ENCODE results near the gene SLC39A11.
"Not testable (repeated sequence)": the region's sequence is repeated elsewhere in the genome, so short reads cannot be mapped to it uniquely, and the experiment has no call there.

The SLC39A11 gene

DNA sequence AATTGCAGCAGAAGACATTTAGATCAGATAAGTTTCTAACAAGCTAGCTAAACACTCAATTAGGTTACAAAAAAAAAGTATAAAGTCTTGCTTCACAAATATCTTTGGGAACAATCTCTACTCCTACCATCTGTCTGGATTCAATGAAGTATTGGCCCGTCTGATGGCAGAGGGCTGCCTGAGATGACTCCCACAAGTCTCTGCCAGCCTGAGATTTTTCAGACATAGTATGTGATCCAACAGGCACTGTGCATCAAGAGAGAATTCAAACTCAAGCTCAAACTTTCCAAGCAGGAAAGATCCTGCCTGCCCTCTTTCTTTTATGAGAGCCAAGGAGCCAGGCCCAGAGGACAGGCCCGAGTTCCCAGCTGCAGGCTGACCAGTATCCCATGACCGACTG, 22.6 kb downstream of the SLC39A11 start:
- no peak for DNase-seq

DNA sequence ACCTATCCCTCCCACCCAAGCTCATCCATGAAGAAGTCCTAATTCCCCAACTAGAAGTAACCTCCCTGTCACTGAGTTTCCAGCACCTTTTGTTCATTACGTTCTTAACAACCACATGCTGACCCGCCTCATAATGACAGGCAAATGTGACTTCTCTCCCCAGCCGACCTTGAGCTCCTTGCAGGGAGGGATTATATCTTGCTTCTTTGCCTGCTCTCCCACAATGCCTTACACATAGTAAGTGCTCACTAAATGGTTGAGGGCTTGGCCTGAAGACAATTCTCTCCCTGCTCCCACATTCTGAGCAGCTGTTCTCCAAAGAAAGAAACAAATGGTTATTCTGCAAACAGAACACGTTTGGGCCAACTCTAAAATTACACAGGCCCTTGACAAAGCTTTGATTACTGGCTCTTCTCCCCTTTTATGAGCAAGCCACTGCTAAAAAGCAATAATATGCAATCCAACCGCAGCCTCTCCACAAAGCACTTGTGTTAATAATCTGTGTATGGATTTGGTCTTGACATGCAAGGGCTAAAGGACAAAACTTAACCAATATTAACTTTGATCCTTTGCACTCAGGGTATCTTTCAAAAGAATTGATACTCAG, 23.2 kb downstream of the SLC39A11 start:
- DNase-seq, result no peak

DNA sequence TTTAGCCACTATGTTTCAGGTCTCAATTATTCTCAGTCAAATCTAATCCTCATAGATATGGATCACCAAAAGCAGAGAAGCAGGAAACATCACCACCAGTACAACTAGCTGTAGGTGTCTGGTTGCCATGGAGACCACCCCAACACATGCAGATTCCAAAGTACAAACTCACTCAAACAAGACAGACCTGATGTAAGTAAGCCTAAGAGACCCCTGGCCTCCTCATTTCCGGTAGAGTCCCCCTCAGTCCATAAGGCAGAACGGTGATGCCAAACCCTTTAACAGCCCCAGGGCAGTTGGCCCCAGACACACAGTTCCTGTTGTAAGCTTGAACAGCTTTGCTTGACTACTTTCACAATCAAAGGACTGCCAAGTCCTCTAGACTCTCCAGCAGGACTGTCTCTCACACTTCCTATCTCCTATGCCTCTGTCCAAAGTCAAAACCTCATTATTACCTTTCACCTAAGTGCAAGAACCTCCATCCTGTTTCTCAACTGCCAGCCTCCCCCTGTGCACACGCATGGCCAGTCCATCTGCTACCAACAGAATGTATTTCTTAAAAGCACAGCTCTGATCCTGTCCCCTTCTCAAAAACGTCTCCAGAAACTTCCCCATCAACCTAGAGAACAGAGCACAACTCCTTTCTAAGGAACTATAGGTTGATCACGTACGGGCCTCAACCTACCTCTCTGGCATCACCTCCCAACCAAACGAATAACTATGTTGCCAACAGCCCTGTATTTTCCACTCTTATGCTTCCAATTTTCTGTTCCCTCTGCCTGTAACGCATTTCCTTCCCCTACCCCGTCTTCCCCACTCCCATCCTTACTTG, 23.9 kb downstream of the SLC39A11 start:
- no peak for DNase-seq

DNA sequence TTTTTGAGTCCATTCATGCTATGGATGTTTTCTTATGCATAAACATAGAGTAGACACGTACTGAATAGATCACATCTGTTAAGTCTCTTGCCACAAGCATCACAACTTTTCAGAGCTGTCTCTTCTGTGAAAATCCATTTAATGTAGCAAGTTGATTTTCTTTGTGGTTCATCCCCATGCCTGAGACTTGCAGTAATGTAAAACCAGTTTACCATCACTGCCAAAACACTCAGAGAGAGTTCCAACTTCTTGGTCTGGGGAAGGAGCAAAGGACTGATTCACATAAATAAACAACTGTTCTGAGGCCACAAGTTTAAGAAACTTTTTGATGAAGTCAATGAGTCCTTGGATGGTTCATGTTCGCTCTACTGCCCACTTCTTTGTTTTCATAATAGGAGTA, 24.8 kb downstream of the SLC39A11 start:
- DNase-seq, result not testable (repeated sequence)

DNA sequence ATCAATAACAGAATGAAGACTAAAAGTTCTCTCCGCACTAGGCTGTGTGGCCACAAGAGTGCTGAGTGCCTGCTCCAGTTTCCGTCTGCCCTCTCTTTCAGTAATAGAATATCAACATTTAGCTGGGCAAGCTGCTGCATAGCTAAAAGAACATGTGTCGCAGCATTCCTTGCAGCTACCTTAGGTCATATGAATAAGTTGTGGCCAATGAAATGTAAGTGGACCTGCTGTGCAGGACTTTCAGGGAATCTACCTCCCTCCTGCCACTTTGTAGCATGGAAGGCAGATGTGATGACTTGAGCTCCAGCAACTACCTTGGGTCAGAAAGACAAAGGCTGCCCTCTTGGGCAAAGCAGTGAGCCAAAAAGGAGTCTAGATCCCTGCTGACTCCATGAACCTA, 25.4 kb downstream of the SLC39A11 start:
- DNase-seq, result no peak

DNA sequence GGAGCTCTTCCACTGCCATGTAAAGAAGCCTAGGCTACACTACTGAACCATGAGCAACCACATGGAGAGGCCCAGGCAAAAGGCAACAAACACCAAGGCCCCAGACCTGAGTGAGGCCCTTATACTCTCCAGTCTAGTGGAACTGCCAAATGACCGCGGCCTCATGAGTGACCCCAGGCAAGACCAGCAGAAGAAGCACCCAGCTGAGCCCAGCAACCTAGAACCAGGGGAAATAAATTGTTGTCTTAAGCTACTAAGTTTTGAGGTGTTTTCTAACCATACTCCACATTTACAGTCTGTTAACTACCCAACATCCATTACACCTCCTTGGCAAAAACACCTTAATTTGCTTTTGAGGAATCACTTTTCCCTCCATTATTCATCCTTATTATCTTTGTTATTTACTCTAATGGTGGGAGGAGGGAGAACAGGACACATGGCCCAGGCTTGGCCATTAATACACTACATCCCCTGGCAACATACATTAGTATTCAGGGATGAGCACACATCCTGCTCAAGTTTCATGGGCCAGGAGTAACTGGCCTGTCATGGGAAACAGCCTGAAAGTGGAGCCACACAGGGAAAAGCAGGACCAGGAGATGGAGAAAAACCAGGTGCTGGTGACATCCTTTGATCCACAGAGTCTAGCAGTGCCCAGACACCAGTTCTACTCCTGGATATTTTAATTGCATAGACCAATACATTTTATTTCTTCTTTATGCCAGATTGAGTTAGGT, 26.2 kb downstream of the SLC39A11 start:
- DNase-seq, result no peak

DNA sequence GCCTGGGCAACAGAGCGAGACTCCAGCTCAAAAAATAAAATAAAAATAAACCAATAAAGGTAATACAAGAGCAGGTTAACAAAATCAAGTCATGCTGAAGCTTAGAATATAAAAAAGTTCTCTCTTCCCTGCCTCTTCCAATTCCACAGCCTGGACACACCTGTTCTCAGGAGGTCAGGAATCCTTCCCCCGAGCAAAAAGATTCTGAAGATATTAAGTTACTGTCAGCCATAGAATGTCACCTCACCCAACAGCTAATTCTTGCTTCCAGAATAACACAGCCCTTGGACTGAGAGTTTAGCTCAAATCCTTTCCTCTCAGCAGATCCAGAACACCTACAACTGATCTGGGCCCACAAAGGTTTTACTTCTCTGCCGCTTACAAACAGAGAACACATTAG, 27.1 kb downstream of the SLC39A11 start:
- DNase-seq, result no peak

DNA sequence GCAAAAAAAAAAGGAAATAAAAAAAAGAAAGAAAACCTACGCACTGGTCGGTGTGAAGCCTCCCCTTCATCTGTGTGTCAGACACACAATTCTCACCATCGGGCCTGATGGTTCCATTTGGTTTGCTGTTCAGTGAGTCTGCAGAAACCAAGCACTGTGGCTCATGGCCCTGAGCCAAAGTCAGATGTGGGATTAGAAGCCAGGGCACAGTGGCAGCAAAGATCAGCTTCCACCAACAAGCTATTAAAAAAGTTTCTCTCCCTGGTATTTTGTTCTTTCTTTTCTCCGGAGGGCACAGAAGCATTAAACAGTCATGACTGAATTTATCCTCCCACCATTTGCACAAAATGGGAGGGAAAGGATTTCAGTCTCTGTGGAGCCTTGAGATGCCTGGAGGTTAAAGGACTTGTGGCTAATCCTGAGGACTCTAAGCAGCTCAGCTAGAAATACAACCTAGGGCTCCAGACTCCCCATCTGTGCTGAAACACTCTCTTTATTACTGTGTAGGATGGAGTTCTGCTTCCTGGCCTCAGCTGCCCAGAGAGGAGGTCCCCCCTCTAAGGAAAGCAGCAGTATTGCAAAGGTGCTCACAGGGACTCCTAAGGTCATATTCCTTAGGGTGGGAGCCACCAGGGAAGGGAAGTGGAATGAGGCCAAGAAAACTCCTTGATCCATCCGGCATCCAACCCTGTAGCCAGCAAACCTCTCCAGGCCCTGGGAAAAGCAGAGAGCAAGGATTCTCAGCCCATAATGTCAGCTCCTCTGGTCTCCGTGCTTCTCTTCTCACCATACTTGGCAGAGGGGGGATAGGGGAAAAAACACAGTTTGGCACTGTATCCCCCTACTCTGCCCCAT, 28.2 kb downstream of the SLC39A11 start:
- DNase-seq, result no peak

DNA sequence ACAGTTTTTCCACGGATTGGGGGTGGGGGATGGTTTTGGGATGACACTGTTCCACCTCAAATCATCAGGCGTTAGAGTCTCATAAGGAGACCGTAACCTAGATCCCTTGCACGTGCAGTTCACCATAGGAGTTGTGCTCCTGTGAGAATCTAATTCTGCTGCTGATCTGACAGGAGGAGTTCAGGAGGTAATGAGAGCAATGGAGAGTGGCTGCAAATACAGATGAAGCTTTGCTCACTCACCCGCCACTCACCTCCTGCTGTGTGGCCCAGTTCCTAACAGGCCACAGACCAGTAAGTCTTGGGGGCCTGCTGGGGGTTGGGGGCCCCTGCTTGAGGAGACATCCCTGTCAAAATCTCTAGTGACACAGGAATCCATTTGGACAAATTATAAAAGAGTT, 29.8 kb downstream of the SLC39A11 start:
- no peak for DNase-seq

DNA sequence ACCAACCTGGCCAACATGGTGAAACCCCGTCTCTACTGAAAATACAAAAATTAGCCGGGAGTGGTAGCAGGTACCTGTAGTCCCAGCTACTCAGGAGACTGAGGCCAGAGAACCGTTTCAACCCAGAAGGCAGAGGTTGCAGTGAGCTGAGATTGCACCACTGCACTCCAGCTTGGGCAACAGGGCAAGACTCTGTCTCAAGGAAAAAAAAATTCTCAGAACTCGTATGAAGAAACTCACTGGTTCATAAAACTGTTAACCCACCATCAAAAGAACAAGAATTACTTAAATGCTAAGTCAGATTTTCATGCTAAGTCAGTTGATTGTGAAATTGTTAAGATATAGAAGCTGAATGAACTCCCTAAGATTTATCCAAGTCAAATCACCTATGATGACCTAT, 31.3 kb downstream of the SLC39A11 start:
- no peak for DNase-seq

DNA sequence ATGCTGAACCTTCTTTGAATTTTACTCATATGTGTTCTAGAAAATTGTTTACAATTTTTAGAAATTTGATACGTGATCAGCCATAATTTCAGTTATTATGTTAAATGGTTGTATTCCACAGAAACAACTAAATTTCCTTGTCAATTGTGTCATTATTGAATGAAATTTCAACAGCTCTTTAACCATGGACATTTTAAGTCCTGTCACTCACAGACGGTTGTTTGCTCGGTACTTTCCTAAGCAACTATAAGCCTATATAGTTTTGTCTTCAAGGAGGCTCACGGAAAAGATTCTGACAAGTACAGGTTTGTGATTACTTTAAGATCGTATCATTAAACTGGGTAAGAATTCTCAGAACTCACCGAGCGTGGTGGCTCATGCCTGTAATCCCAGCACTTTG, 31.8 kb downstream of the SLC39A11 start:
- no peak for DNase-seq

DNA sequence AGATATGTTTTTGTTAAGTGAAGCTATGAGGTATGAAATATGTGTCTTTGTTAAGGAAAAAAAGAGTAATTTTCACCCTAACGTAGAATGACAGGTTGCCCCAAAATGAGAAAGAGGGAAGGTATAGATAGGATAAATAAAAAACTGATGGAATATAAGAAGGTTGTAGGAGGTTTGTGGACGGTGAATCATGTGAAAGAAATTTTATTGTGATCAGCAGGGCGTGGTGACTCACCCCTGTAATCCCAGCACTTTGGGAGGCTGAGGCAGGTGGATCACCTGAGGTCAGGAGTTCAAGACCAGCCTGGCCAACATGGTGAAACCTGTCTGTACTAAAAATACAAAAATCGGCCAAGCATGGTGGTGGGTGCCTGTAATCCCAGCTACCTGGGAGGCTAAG, 32.8 kb downstream of the SLC39A11 start:
- not testable (repeated sequence) for DNase-seq

DNA sequence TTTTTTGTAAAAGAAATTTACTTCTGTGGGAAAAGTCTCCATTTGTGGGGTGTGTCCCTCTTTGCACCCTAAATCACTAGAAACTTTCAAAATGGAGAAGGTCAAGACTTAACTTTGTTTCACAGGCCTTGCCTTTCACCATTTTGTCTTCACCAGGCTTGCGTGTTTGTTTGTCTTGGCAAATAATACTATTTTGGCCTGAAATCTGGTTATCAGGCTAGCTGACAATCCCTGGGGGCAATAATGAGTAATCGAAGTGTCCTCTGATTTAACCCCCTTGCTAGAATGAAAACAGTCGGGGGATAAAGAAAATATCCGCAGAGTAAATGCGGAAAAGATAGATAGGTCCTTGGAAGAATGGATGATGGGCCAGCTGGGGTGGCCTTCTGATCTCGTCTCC, 34.5 kb downstream of the SLC39A11 start:
- no peak for DNase-seq

DNA sequence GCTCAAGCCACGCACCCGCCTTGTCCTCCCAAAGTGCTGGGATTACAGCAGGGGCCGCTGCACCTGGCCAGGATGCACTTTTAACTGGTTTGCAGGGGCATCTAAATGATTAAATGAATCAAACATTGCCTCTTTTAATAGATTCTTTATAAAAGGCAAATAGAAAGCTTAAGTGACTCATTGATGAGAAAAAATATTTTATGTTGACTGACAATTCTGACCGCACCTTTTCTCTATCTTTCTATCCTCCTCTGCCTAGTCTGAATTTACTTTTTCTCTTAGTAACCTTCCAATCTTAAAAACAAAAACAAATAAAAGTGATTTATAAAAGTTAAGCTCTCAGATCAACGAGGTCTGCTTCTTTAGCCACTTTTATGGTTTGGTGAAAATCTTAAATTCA, 35.3 kb downstream of the SLC39A11 start:
- DNase-seq, result no peak

DNA sequence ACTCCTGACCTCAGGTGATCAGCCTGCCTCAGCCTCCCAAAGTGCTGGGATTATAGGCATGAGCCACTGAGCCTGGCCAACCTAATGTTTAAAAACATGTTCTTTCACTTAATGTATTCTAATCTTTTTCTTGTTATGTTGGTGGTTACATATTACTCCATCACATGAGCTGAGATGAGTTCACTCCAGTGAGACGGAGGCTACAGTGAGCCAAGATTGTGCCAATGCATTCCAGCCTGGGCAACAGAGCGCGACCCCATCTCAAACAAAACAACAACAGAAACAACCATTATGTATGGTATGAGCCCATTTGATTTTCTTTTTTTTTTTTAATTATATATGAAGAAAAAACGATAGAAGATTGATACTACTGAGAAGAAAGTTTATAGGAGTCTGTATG, 39.6 kb downstream of the SLC39A11 start:
- DNase-seq, result no peak

DNA sequence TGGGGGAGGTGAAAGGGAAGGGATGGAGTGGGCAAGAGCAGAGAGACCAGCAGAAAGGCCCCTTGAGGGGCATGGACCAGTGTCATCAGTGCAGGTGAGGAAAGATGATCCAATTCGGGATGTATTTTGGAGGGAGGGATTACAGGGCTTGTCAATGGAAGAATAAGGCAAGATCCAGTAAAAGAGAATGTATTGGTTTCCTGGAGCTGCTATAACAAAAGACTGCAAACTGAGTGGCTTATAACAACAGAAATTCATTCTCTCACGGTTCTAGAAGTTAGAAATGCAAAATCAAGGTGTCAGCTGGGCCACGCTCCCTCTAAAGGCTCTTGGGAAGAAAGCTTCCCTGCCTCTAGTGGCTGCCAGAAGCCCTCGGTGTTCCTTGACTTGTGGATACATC, 41.7 kb downstream of the SLC39A11 start:
- DNase-seq, result no peak

DNA sequence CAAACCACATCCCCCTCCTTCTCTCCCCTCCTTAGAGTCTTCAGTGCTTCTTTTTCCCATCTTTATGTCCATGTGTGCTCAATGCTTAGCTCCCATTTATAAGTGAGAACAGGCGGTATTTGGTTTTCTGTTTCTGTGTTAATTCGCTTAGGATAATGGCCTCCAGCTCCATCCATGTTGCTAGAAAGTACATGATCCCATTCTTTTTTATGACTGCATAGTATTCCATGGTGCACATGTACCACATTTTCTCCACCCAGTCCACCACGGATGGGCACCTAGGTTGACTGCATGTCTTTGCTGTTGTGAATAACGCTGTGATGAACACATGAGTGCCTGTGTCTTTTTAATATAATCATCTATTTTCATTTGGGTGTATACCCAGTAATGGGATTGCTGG, 44.3 kb downstream of the SLC39A11 start:
- DNase-seq, result no peak

DNA sequence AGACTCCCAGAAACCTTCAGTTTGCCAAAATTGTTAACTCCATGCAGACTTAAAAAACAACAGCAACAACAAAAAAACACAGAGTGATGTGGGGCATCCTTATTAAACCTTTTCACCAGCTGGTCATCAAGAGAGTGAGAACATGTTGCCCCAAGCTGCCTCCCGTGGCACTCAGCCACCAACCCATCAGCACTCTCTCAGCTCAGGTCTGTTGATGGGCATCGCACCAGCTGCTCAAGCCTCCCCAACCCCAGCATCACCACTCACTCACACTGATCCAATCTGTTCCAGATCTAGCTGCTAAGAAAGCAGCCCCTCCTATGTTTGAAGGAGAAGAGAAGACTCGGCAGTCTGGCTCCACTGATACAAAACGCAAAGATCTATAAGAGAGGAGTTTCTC, 46.8 kb downstream of the SLC39A11 start:
- DNase-seq, result no peak

DNA sequence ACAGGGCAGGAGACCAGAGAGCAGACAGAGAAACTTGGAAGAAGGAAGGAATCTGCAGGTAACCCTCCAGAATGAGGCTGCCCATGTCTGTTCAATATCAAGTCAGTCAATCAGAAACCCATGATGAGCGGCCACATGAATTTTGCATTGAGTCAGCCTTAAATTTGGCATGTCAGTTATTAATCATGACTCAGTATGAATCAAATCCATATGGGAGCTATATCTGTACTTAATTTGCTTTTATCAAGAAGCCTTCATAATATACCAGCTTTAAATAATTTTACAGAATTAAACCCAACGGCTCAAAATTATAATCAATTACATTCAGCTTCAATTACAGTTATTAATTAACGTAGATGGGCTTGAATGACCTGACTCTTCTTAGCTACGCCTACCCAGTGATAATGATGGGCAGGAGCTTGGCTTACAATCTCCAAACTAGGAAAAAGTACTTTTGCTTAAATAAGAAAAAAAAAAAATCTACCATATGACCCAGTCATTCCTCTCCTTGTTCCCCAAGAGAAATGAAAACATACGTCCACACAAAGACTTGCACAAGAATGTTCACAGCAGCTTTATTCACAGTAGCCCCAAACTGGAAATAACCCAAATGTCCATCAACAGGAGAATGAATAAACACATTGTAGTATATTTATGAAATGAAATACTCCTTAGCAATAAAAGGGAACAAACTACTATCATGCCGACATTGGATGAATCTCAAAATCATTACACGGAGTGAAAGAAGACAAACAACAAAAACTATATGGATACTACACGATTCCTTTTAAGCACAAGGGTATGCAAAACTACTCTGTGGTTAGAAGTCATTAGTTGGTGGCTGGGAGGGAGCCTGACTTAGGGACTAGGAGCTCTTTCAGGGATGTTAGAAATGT, 48.6 kb downstream of the SLC39A11 start:
- DNase-seq, result no peak

DNA sequence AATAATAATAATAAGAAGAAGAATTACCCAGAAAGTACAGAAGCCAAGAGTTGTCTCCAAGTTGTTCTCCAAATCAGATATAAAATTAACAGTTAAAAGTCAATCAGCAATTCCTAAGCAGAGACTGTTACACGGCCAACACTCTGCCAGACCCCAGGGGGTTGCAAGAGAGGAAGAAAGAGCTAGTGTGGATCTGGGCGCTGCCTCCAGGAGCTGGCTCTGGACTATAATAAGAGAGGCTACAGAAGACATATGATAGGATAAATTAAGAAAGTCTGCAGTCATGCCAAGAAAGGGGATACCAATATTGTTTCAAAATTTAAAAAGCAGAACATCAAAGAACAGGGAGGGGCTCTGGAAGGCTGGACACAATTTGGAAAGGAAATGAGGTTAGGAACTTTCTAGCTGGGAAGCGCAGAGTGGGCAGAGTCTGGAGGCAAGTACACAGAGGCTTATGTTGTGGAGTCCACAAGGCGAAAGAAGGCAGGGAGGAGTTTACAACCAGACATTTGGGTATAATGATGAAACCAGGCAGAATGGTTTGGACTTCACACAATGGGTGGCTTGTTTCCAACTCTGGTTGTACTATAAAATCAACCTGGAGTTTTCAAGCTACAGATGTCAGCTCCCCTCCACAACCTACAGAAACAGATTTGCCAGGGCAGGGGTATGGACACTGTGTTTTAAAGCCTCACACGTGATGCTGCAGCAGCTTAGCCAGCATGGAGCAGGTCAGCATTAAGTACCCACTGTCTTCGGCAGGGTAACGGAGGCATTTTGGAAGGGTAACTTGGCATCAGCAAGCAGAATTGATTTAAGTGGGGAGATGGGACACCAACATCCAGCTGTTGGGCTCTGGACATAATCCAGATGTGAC, 49.4 kb downstream of the SLC39A11 start:
- no peak for DNase-seq

DNA sequence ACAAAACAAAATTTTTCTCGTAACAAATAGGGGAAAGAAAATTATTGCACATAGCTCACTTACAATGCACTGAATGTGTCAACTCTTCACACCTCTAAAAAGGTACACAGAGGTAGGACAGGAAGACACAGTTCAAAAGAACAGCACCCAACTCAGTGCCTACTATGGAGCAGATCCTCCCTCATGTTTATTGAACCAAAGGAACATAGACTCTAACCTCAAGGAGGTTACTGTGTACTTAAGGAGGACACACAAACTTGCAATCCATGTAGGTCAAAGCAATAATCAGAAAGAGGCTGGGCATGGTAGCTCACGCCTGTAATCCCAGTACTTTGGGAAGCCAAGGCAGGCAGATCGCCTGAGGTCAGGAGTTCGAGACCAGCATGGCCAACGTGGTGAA, 50.3 kb downstream of the SLC39A11 start:
- DNase-seq, result no peak

Measured in activated T-cell treated with anti-CD3 and anti-CD28 coated beads for 4 hours (primary cell).